ENCODE data around the gene TAF4.

- TF ChIP-seq CTCF (IDR thresholded peaks at IDR 0.05) (no peak), POLR2AphosphoS5 (IDR thresholded peaks at IDR 0.05) (no peak)
Observed at GRCh38 chr20:62085206-62085605, 19.5 kb upstream of the TAF4 start.
